A549 (cell line): ENCODE results near the gene FAM229B.
"Not testable (repeated sequence)": the region's sequence is repeated elsewhere in the genome, so short reads cannot be mapped to it uniquely, and the experiment has no call there.

ENCODE experiments used
- BCL3 ChIP-seq: fragments of >200 bp; sonication (Bioruptor Twin); formaldehyde crosslinking; IDR thresholded peaks from 3 replicates; pipeline ENCODE4 v1.6.1; 2016
- CHD4 ChIP-seq: fragments of 200-600 bp; sonication (generic); IDR thresholded peaks from 2 replicates; pipeline ENCODE4 v1.6.1; 2016; ENCODE audit warnings: antibody characterized with exemption, mild to moderate bottlenecking, borderline replicate concordance
- FOSL2 ChIP-seq, 2 experiments: fragments of 450-650 bp in 1 of 2; fragments of >200 bp in 1 of 2; sonication (Bioruptor Twin) in 1 of 2; formaldehyde crosslinking; IDR thresholded peaks; 2 replicates each; pipeline versions ENCODE4 v1.5.0 to v1.6.1; 2016 to 2020; ENCODE audit warnings: mild to moderate bottlenecking in 1 of 2, moderate library complexity in 1 of 2
- JUNB ChIP-seq: fragments of >200 bp; sonication (Bioruptor Twin); formaldehyde crosslinking; IDR thresholded peaks from 2 replicates; pipeline ENCODE4 v1.6.1; 2016
- MAZ ChIP-seq: fragments of 150-350 bp; IDR thresholded peaks from 2 replicates; pipeline ENCODE4 v1.6.1; 2014; ENCODE audit warnings: antibody characterized with exemption, low read depth, low read length, borderline replicate concordance
- NPAS2 ChIP-seq: fragments of 250-450 bp; sonication (Bioruptor Pico); IDR thresholded peaks from 2 replicates; pipeline ENCODE4 v1.8.0; 2022; ENCODE audit warnings: mild to moderate bottlenecking, moderate library complexity, borderline replicate concordance
- SMC3 ChIP-seq: fragments of >200 bp; sonication (Bioruptor Twin); formaldehyde crosslinking; IDR thresholded peaks from 3 replicates; pipeline ENCODE4 v1.6.1; 2018; ENCODE audit warnings: inconsistent platforms
- TP53 ChIP-seq: fragments of 250-450 bp; sonication (Bioruptor Pico); IDR thresholded peaks from 2 replicates; pipeline ENCODE4 v1.5.0; 2021; ENCODE audit warnings: mild to moderate bottlenecking, moderate library complexity
- TF ChIP-seq, protein P1 (sequence below): fragments of >200 bp; sonication (Bioruptor Twin); formaldehyde crosslinking; IDR thresholded peaks from 3 replicates; pipeline ENCODE4 v1.5.1; 2016

DNA sequence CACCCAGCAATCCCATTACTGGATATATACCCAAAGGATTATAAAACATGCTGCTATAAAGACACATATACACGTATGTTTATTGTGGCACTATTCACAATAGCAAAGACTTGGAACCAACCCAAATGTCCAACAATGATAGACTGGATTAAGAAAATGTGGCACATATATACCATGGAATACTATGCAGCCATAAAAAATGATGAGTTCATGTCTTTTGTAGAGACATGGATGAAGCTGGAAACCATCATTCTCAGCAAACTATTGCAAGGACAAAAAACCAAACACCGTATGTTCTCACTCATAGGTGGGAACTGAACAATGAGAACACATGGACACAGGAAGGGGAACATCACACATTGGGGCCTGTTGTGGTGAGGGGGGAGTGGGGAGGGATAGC, 18.6 kb downstream of the FAM229B start:
- TF ChIP-seq SMC3; JUNB; TP53 (CRISPR knock-in tag); MAZ; BCL3; FOSL2 (IDR thresholded peaks at IDR 0.05); FOSL2 (CRISPR knock-in tag; IDR thresholded peaks at IDR 0.05); NPAS2; CHD4: not testable (repeated sequence)
- TF ChIP-seq, protein P1, sequence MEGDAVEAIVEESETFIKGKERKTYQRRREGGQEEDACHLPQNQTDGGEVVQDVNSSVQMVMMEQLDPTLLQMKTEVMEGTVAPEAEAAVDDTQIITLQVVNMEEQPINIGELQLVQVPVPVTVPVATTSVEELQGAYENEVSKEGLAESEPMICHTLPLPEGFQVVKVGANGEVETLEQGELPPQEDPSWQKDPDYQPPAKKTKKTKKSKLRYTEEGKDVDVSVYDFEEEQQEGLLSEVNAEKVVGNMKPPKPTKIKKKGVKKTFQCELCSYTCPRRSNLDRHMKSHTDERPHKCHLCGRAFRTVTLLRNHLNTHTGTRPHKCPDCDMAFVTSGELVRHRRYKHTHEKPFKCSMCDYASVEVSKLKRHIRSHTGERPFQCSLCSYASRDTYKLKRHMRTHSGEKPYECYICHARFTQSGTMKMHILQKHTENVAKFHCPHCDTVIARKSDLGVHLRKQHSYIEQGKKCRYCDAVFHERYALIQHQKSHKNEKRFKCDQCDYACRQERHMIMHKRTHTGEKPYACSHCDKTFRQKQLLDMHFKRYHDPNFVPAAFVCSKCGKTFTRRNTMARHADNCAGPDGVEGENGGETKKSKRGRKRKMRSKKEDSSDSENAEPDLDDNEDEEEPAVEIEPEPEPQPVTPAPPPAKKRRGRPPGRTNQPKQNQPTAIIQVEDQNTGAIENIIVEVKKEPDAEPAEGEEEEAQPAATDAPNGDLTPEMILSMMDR = not testable (repeated sequence)
